ENCODE measurements around the gene PLXNB3. TPM values are rescaled to one million over a fixed set of nuclear protein-coding genes. Genes with fewer than 3 reads are reported as not detected.

The PLXNB3 gene
- total and polyA plus RNA-seq, 2 donors (not counting 1 experiment from before 2014, with no cell fraction given) = 1.9 to 4.3 TPM

GRCh38 chrX:153797415-153798015, 33.5 kb downstream of the PLXNB3 start:
- Histone ChIP-seq H3K4me2 (ENCODE audit: extremely low read depth, insufficient read depth, low read length) (no peak overlapping the region), H2AFZ (ENCODE audit: low read length) (no peak overlapping the region), H3K79me2 (ENCODE audit: control insufficient read depth, insufficient read depth, low read length) (peaks cover 30% of the 10 kb centered on the region), H3K4me1 (ENCODE audit: control insufficient read depth, extremely low read depth, insufficient read depth, low read length) (peaks cover 7% of the 10 kb centered on the region), H3K9me3 (ENCODE audit: control insufficient read depth, insufficient read depth, low read depth, low read length) (no peaks in the 10 kb centered on the region), H4K20me1 (ENCODE audit: control insufficient read depth, extremely low read depth, insufficient read depth, low read length) (no peaks in the 10 kb centered on the region), H3K9ac (ENCODE audit: insufficient read depth, low read length) (no peak overlapping the region), H3K27me3 (ENCODE audit: control insufficient read depth, insufficient read depth, low read length) (no peaks in the 10 kb centered on the region), H3K27ac (ENCODE audit: insufficient read depth, low read length) (no peak overlapping the region), H3K4me3 (replicated peaks in 1 of 4; ENCODE audit: control extremely low read depth in 1 of 4, insufficient read depth in 1 of 4, low read depth in 3 of 4, low read length in 4 of 4) (no peak overlapping the region), H3K36me3 (ENCODE audit: control insufficient read depth, insufficient read depth, low read length) (peaks cover 8% of the 10 kb centered on the region)
- DNase-seq (ENCODE audit: low read depth in 2 of 2) = no peak
- no peak for TF ChIP-seq EZH2 (IDR thresholded peaks at IDR 0.05; ENCODE audit: low read length, missing control alignments)
- TF ChIP-seq, protein P1, sequence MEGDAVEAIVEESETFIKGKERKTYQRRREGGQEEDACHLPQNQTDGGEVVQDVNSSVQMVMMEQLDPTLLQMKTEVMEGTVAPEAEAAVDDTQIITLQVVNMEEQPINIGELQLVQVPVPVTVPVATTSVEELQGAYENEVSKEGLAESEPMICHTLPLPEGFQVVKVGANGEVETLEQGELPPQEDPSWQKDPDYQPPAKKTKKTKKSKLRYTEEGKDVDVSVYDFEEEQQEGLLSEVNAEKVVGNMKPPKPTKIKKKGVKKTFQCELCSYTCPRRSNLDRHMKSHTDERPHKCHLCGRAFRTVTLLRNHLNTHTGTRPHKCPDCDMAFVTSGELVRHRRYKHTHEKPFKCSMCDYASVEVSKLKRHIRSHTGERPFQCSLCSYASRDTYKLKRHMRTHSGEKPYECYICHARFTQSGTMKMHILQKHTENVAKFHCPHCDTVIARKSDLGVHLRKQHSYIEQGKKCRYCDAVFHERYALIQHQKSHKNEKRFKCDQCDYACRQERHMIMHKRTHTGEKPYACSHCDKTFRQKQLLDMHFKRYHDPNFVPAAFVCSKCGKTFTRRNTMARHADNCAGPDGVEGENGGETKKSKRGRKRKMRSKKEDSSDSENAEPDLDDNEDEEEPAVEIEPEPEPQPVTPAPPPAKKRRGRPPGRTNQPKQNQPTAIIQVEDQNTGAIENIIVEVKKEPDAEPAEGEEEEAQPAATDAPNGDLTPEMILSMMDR (conservative IDR thresholded peaks at IDR 0.05 in 1 of 2, IDR thresholded peaks at IDR 0.05 in 1 of 2; ENCODE audit: low read depth in 1 of 2, low read length in 2 of 2) = no peak

DNA sequence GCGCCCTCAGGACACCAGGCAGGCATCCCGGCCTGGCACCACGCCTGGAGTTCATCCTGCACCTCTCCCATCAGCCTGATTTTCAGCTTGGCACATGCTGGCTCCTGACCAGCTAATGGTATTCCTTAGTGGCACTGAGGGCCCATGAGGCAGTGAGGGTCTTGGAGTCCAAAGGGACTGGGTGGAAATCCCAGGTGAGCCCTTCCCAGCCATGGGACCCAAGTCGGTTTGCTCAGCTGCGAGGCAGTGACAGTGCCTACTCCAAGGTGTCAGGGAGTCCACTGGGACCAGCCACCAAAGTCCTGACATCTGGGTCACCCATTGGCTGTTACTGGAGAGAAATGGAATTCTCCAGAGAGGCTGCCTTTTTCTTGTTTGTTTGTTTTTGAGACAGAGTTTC, 35.3 kb downstream of the PLXNB3 start:
- Histone ChIP-seq H3K9me3 (ENCODE audit: control insufficient read depth, insufficient read depth, low read depth, low read length) (no peaks in the 10 kb centered on the region), H3K36me3 (ENCODE audit: control insufficient read depth, insufficient read depth, low read length) (peaks cover 8% of the 10 kb centered on the region), H3K27me3 (ENCODE audit: control insufficient read depth, insufficient read depth, low read length) (no peaks in the 10 kb centered on the region), H3K79me2 (ENCODE audit: control insufficient read depth, insufficient read depth, low read length) (peaks cover 18% of the 10 kb centered on the region), H2AFZ (ENCODE audit: low read length) (no peak overlapping the region), H3K4me2 (ENCODE audit: extremely low read depth, insufficient read depth, low read length) (no peak overlapping the region), H3K27ac (ENCODE audit: insufficient read depth, low read length) (no peak overlapping the region), H3K9ac (ENCODE audit: insufficient read depth, low read length) (no peak overlapping the region), H4K20me1 (ENCODE audit: control insufficient read depth, extremely low read depth, insufficient read depth, low read length) (no peaks in the 10 kb centered on the region), H3K4me1 (ENCODE audit: control insufficient read depth, extremely low read depth, insufficient read depth, low read length) (peaks cover 3% of the 10 kb centered on the region), H3K4me3 (replicated peaks in 1 of 4; ENCODE audit: control extremely low read depth in 1 of 4, insufficient read depth in 1 of 4, low read depth in 3 of 4, low read length in 4 of 4) (no peak overlapping the region)
- TF ChIP-seq, protein P1 (conservative IDR thresholded peaks at IDR 0.05 in 1 of 2, IDR thresholded peaks at IDR 0.05 in 1 of 2; ENCODE audit: low read depth in 1 of 2, low read length in 2 of 2) = no peak
- TF ChIP-seq EZH2 (IDR thresholded peaks at IDR 0.05; ENCODE audit: low read length, missing control alignments) = no peak
- DNase-seq (ENCODE audit: low read depth in 2 of 2) = no peak

DNA sequence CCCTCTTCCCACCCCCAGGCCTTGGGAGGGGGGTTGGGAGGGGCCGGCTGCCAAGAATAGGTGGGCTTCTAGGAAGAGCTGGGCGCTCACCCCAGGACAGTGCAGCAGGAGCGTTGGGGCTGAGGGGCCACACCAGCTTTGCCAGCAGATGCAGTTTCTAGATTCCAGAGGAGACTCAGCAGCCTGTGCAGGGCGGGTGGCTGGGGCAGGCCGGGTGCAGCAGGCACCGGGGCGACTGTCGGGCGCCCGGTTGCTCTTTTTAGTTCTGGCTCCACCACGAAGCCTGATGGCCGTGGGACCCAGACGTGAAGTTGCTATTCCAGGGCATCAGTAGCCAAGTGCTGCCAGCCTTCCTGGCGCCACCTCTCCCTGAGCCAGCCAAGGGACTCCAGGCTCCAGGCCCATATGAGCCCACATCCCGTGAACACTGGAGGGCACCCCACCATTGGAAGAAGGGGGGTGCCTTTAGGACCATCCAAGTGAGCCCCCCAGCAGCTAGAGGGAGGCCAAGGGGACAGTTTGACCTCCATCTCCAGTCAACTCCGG, 36.2 kb downstream of the PLXNB3 start:
- TF ChIP-seq, protein P1 (conservative IDR thresholded peaks at IDR 0.05 in 1 of 2, IDR thresholded peaks at IDR 0.05 in 1 of 2; ENCODE audit: low read depth in 1 of 2, low read length in 2 of 2) = no peak
- no peak for TF ChIP-seq EZH2 (IDR thresholded peaks at IDR 0.05; ENCODE audit: low read length, missing control alignments)
- H3K9ac ChIP-seq (ENCODE audit: insufficient read depth, low read length) = no peak overlapping the region

More for the DNA sequence above, 36.2 kb downstream of the PLXNB3 start:
- Histone ChIP-seq H3K36me3 (ENCODE audit: control insufficient read depth, insufficient read depth, low read length) (peaks cover 8% of the 10 kb centered on the region), H2AFZ (ENCODE audit: low read length) (no peak overlapping the region), H3K4me2 (ENCODE audit: extremely low read depth, insufficient read depth, low read length) (no peak overlapping the region), H3K4me3 (replicated peaks in 1 of 4; ENCODE audit: control extremely low read depth in 1 of 4, insufficient read depth in 1 of 4, low read depth in 3 of 4, low read length in 4 of 4) (no peak overlapping the region), H3K4me1 (ENCODE audit: control insufficient read depth, extremely low read depth, insufficient read depth, low read length) (peaks cover 3% of the 10 kb centered on the region), H3K9me3 (ENCODE audit: control insufficient read depth, insufficient read depth, low read depth, low read length) (no peaks in the 10 kb centered on the region), H3K27me3 (ENCODE audit: control insufficient read depth, insufficient read depth, low read length) (no peaks in the 10 kb centered on the region), H3K27ac (ENCODE audit: insufficient read depth, low read length) (no peak overlapping the region), H3K79me2 (ENCODE audit: control insufficient read depth, insufficient read depth, low read length) (peaks cover 14% of the 10 kb centered on the region), H4K20me1 (ENCODE audit: control insufficient read depth, extremely low read depth, insufficient read depth, low read length) (no peaks in the 10 kb centered on the region)
- no peak for DNase-seq (ENCODE audit: low read depth in 2 of 2)

All from fibroblast of lung (primary cell).